M059J (cell line): ENCODE measurements around the gene C1orf116. TPM values are rescaled to one million over a fixed set of nuclear protein-coding genes. Genes with fewer than 3 reads are reported as not detected.

Source experiments
- DNase-seq: peaks from one replicate; pipeline ENCODE4 v3.0.0-alpha.2; 2012; ENCODE audit warnings: low read depth
- total RNA-seq: library from RNA; depleted of rRNA; stranded (reverse); fragments of >200 nt; shearing (Covaris generic); gene quantifications from 2 replicates; pipeline ENCODE4 v1.2.3, GENCODE V29; 2014

Gene C1orf116
- total RNA-seq, 1 experiment from 2014 or later = not detected

GRCh38 chr1:207020065-207020708 lies 12.4 kb downstream of the C1orf116 start:
- no peak for DNase-seq

DNA sequence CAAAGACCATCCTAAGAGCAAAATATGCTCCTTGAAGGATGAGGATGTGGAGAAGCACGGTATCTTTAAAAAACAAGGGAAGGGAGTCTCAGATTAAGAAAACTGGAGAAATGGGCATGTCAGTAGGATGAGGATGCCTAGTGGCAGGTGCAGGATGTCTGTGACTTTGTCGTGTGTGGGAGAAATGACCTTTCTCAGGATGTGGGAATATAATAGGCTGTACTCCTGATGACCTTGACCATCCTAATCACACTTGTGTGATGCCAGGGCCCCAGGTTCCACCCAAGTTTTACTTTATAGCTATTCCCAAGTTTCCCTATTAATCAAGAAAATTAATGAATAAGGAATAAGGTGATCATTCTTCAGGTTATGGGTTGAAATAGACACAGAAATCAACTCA lies 12.9 kb downstream of the C1orf116 start:
- no peak for DNase-seq

GRCh38 chr1:207019161-207019560 lies 13.4 kb downstream of the C1orf116 start:
- DNase-seq = no peak

DNA sequence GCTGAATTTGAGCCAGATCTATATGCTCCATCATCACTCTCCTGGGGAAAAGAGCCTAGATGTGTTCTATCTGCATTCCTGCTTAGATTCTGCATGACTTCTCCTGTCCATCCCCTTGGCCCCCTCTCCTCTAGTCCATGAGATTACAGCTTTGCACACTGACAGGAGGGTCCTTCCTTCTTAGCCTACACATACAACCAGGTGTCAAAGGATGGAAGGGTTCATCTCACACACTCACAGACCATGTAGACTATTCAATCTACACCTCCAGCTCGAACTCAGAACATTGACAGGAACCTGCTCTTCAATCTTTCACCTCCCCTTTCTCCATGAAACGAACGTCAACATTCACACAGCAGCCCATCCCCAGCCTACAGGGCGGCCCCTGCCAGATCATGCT lies 13.8 kb downstream of the C1orf116 start:
- DNase-seq = no peak

- DNase-seq = peak; percentile 64
These were observed 14.7 kb downstream of the C1orf116 start for GRCh38 chr1:207017615-207018559.

DNA sequence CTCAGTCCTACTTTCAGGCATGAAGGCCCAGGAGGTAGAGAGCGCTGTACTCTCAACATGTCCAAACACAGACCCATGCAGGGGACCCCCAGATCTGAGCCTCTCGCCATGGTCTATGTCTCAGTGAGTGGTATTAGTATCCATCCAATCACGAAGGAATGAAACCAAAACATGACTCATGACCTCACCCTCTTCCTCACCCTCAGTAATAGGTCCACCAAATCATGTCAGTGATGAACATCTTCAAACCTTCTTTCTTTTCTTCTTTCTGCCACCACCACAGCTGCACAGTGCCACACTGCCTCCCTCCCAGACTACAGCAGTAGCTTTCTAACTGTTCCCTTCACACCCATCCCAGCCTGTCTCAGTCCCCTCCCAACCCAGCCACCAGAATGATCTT lies 16.8 kb downstream of the C1orf116 start:
- DNase-seq = no peak

DNA sequence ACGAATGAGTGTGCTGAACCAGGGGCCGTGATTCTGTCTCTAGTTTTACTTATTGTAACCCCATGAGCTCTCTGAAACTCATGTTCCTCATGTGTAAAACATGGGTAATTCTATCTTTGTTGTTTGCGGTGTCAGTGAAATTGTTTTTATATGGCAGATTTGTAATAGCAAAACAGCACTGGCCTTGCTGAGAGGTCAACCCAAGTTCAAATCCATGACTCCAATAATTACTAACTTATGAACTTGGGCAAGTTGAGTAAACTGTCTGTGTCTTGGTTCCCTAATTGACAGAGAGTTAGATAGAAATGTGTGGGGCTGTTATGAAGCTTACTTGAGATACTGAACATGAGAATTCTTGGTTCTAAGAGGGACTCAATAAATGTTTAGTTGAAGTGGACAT lies 17.8 kb downstream of the C1orf116 start:
- no peak for DNase-seq

DNA sequence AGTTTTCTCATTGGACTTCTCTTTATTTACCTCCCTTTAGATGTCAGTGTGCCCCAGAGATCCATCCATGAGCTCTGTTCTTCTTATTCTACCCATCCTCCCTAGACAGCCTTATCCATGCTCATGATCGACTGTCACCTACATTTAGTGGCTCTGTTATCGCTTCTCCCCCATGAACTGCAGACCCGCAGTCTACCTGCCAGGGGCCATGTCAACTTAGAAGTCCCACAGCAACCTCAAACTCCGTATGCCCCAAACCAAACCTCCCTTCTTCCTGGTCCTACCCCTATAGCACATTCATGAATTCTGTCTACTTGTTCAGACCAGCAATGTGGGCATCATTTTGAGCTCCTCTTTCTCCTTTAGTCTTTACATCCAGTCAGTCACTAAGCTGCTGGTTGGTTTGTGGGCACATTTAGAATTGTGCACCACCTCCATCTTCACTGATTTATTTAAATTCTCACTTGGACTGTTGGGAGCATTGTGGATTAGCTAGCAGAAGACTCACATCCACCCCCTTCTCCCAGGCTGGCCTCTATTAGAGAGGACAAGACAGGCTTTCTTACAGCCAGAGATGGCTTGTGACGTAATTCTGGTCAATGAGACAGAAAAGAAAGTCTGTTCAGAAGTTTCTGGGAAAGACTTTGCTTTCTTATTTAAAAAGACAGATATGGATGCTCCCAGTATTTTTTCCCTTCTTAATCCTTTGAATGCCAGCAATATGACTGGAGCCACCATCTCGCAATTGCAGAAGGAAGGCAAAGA lies 19.1 kb downstream of the C1orf116 start:
- no peak for DNase-seq

- no peak for DNase-seq
These were observed 21.8 kb downstream of the C1orf116 start for GRCh38 chr1:207010726-207011125.

DNA sequence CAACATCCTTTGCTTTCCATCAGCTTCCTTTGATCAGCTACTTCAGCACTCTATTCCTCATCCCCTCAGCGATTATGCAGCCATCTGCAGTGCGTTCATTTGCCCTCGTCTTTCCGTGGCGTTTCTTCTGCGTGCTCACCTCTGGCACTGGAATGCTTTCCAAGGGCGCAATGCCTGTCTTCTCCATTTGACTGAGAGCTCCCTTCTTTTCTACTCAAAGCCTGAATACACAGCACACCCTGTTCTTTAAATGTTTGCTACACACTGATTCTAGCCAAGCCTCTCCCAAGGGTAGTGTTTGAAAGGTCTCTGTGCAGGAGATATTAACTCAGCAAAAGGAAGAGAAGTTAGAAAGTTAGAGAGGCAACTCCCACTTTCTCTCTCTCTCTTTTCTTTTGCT lies 22.6 kb downstream of the C1orf116 start:
- DNase-seq = no peak

- DNase-seq = no peak
These were observed 23.2 kb downstream of the C1orf116 start for GRCh38 chr1:207009182-207009850.

GRCh38 chr1:207007352-207008033 lies 25.1 kb downstream of the C1orf116 start:
- DNase-seq = peak; percentile 99

GRCh38 chr1:207006914-207007313 lies 25.6 kb downstream of the C1orf116 start:
- DNase-seq = peak; percentile 9

DNA sequence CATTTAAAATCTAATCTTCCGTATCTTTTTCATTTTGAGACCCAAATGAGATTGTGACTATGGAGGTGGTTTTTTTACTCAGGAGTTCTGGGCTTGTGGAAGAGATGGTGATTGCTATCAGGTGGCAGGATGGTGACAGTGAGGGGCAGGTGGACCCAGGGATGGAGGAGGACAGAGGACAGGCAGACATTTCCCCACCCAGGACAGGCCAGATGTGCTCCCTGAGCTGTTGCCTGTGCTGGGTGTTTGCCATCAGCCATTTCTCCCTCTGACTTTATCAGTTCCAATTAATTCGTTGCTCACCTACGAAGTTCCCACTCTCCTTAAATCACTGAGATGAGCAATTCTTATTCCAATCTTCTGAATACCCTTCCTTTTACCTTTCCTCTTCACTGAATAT lies 26.5 kb downstream of the C1orf116 start:
- DNase-seq = no peak

- peak; percentile 84 for DNase-seq
These were observed 27.4 kb downstream of the C1orf116 start for GRCh38 chr1:207004931-207005830.

GRCh38 chr1:207003210-207003609 lies 29.3 kb downstream of the C1orf116 start:
- DNase-seq = no peak

GRCh38 chr1:207002724-207003146 lies 29.8 kb downstream of the C1orf116 start:
- DNase-seq = peak; percentile 89

- DNase-seq = no peak
These were observed 30.9 kb downstream of the C1orf116 start for GRCh38 chr1:207001492-207002245.

GRCh38 chr1:207000651-207001291 lies 31.8 kb downstream of the C1orf116 start:
- no peak for DNase-seq
